ENCODE results near the gene TEX51.

TEX51 gene

DNA sequence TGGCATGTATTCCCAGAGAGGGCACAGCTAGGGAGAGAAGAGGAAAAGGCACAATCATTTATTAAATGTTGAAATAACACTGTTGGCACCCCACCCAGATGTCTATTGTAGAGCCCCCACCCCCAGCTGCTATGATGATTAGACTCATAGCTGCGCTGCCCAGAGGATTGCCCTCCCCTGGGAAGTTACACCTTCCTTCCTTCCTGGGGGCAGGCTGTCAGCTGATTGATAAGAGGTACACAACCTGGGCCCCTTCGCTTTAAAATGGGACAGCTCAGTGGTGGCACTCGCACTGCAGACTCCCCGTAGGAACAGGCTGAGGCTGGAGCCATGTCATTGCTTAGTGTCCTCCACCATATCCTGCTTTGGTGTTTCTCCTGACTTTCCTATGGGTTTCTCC, 18.1 kb downstream of the TEX51 start:
- DNase-seq: no peak

DNA sequence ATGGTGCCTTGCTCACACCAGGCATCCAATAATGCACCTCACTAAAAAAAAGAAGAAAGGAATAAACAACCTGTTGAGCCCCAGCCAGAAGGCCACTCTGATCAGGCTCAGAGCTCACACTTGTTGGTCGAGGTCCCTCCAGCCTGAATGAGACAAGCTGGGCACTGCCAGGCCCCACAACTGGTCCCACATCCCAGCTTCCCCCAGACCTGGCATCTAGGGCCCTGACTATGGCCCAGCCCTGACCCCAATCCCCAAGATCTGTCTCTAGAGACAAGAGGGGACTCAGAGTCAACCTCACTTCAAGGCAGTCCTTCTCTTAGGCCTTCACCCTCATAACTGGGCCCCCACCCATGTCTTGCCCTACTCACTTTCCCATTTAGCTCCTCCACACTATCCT, 22.4 kb downstream of the TEX51 start:
- no peak for DNase-seq

DNA sequence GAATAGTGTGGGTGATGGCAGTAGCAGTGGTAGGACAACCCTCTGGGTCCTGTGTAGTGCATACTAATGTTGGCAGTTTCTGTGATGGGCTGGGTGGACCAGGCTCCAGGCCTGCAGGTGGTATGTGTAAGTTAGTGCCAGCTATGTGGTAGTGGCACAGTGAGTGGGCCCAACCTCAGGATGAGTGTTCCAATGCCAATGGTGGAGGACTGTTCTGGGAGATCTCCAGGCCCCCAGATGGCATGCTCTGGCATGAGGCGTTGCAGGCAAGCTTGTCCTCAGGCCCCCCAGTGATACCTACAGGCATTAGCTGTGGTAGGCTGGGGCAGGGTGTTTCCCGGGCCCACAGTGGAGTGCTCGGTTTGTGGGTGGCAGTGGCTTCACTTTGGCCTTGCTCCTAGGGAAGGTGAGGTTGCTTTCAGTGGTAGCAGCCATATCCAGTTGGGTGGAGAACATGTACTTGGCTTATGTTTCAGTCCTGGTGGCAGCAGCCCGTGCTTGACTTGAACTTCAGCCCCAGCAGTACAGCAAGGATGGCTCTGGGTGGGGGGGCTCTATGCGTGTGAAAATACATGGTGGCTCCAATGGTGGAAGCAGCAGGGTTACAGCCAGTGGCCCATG, 32.4 kb downstream of the TEX51 start:
- DNase-seq: no peak

GRCh38 chr2:126932529-126932928, 33.8 kb downstream of the TEX51 start:
- DNase-seq: no peak

GRCh38 chr2:126932966-126933710, 34.4 kb downstream of the TEX51 start:
- no peak for DNase-seq

DNA sequence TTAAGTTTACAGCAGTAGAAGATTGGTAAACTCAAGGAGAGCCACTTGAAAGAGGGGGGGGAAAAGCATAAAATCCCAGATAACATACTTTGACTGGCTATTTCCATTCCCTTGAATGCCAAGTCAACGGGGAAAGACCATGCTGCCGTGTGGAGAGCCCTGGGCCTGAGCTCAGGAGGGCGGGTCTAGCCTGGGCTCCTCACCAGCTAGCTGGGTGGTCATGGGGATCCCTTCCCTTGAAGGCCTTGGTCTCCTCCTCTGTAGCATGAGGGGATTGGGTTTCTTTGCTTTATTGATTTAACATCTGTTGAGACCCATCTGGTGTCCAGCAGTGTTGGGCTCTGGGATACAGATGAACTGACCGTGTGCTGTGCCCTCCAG, 35.0 kb downstream of the TEX51 start:
- DNase-seq: no peak

DNA sequence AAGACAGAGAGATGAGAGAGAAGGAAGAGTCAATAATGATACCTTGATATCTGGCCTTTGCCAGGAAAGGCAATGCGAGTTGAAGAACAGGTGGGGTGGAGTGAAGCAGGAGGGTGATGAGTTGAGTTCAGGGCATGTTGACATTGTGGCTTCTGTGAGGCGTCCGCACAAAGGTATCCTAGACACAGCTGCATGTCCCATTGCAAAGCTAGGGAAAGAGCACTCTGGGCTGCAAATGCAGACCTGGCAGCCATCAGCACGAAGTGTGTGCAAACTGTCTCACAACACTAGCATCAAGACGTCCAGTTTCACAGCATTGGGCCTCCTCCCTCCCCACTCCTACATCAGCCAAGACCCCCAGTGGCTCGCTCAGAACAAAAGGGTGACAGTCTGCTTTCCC, 36.1 kb downstream of the TEX51 start:
- no peak for DNase-seq

DNA sequence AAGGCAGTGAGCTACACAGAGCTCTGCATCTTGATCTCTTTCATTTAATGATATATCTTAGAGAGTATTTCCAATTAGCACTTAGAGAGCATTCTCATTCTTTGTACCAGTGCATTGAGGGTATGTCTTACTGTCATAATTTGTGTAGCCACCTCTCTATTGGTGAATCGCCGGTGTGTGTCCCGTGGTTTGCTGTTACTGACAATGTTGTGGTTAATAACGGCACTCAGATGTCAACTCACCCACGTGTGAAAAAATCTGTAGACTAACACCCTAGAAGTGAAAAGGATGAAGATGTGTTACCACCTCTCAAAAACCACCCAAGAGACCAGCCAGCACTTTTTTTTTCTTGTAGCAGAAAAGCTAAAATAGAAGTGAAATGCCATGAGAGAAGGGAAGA, 37.1 kb downstream of the TEX51 start:
- DNase-seq: no peak

- no peak for DNase-seq
Measured at GRCh38 chr2:126936219-126936723, 37.6 kb downstream of the TEX51 start.

- DNase-seq: no peak
Measured at GRCh38 chr2:126940331-126940730, 41.6 kb downstream of the TEX51 start.

DNA sequence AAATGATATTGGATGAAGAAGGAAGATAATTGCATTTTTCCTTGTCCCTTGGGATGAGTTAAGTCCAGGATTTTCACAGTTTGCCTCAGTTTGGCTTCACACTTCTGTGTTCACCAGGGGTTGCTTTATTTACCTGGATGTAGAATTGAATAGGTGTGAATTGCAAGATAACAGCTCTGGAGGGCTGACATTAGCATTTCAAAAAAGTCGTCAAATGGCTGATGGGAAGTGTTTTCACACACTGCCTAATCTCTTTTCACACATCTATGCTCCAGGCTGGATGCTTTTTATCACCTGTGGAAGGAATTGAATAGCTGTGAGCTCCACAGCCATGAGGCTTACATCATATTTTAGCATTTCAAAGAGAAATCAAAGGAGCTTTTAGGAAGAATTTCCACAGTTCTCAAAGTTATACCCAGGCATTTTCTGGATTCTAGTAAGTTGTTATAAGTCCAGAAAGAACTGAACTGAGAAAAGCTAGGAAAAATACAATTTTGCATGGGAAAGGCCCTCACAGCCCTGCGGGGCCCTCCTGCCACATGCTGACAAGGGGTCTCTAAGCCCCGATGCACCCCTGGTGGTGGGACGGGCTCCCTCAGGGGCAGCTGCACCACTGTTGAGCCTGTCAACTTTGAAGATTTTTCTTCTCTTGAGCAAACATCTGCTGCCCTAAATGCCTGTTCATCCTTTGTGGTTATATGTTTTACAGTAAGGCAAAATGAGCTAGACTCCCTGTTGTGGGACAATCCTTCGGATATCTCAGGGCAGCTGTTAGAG, 43.9 kb downstream of the TEX51 start:
- DNase-seq: no peak

- no peak for DNase-seq
Measured at GRCh38 chr2:126943612-126944348, 45.1 kb downstream of the TEX51 start.

DNA sequence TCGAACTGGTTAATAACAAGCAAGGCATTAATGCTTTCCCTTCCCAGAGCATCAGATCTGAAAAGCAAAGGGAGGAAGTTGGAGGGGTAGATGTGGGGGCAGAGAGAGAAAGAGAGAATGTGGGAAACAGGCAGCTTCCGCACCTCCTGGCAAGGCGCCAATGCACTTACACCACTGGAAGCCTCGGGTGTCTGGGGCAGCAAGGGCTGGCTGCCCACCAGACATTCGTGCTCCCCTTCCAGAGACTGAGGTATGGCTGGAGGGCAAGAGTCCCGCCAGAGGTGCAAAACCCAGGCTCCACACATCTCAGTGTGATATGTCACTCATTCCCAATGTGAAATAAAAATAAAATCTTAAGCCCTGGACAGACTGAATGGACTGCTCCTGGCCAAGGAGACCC, 46.4 kb downstream of the TEX51 start:
- no peak for DNase-seq

DNA sequence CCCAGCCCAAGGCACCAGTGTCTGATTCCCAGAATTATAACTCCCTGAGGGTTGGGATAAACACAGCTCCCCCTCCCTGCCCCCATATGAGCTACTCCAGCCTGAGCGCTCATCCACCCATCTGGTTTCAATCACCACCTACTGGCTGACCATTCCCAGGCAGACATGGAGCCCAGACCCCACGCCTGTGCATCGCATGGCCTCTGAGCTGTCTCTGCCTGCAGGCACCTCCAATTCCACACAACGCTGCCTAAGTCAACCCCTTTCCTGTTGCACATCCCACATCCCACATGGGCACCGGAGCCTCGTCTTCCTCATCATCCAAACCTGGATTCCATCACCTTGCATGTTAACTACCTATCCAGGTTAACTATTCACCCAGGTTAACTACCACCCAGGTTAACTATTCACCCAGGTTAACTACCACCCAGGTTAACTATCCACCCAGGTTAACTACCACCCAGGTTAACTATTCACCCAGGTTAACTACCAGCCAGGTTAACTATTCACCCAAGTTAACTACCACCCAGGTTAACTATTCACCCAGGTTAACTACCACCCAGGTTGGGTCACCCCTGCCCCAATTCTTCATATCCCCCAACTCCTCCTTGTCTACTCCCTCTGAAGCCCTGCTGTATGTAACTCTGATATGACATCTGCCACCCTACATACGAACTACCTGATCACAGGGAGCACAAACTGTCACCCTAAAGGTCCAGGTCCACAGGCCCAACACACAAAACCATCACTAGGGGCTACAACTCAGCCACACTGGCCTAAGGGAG, 47.8 kb downstream of the TEX51 start:
- DNase-seq: no peak

DNA sequence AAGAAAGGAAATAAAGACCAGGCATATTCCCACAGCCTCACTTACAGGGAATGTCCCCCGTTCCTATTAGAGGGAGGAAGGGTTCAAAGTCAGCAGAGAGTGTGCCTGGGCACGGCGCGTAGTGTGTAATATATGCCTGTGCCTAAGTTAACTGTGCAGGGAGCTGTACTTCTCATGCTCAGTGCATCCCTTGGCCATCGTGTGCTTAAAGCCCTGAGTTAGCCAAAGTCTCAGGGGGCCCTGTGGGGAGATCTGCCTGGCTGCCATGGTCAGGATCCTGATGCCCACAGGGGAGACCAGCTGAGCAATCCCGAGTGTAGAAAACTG, 48.4 kb downstream of the TEX51 start:
- DNase-seq: no peak

GRCh38 chr2:126949775-126950174, 51.1 kb downstream of the TEX51 start:
- DNase-seq: no peak

DNA sequence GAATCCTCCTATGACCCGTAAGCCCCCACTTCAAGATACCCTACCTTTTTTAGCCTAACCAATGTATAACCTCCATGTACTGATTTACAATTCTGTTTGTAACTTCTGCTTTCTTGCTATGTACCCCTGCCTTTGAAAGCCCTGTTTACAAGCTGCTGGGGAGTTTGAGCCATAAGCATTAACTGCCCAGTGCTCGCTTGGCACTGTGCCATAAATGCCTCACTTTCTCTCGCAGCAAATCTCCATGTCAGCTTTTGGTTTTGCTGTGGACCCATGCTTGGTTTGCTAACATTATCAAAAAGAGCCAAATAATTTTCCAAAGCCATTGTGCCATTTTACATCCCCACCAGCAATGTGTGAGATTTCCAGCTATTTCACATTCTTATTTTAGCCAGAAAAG, 51.8 kb downstream of the TEX51 start:
- DNase-seq: no peak
